Activated CD4-positive, alpha-beta T cell treated with anti-CD3 and anti-CD28 coated beads, Interleukin-2, amount 10 ng/mL, durations not matched to agents 24 days and 14 days (primary cell): Measurements from ENCODE around the gene ESPN. TPM values are rescaled to one million over a fixed set of nuclear protein-coding genes. Genes with fewer than 3 reads are reported as not detected.
A peak's percentile ranks its signal among the peaks of the same experiment; 100 is the strongest.

Source experiments
- DNase-seq: peaks from one replicate; pipeline ENCODE4 v3.0.0; 2022
- H3K27ac Mint-ChIP-seq: one replicate; pipeline ENCODE4 v1.8.0; 2022; ENCODE audit warnings: mild to moderate bottlenecking, mixed read lengths
- H3K27me3 Mint-ChIP-seq: one replicate; pipeline ENCODE4 v1.8.0; 2022; ENCODE audit warnings: mixed read lengths
- H3K36me3 Mint-ChIP-seq: one replicate; pipeline ENCODE4 v1.8.0; 2022; ENCODE audit warnings: low read depth, mild to moderate bottlenecking, mixed read lengths
- H3K4me1 Mint-ChIP-seq: one replicate; pipeline ENCODE4 v1.8.0; 2021; ENCODE audit warnings: mixed read lengths
- H3K4me3 Mint-ChIP-seq: one replicate; pipeline ENCODE4 v1.8.0; 2022; ENCODE audit warnings: mild to moderate bottlenecking, moderate library complexity, mixed read lengths
- H3K9me3 Mint-ChIP-seq: one replicate; pipeline ENCODE4 v1.8.0; 2021; ENCODE audit warnings: mixed read lengths
- intact Hi-C: fragments of 100-400 bp; cut with micrococcal nuclease; formaldehyde crosslinking; loops from one replicate; pipeline ENCODE4 v1.15.1; 2023
- total RNA-seq: library from RNA; stranded (reverse); gene quantifications from 2 replicates; pipeline ENCODE4 v1.2.3, GENCODE V29; 2022

The ESPN gene
- total RNA-seq, 1 donor from 2014 or later = 0.49 TPM

DNA sequence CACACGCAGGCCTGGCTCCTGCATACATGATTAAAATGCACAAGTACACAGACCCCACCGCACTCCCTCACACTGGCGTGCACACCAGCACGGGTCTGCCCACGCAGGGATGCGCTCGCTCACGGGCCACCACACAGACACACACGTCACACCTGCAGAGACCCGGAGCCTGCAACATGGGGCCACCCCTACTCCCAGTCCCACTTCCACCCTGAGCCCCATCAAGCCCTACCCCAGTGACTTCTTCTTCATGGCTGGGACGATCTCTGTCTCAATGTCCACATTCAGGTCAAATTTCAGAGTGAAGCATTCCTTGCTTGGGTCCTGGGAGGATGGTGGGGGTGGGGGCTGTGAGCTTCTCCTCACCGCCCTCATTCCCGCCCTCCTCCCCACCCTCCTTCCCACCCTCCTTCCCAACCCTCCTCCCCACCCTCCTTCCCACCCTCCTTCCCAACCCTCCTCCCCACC lies 50.3 kb downstream of the ESPN start:
- no peak for DNase-seq
- H3K4me1 Mint-ChIP-seq = peaks cover 6% of the 10 kb centered on the region
- H3K36me3 Mint-ChIP-seq = no peaks in the 10 kb centered on the region
- H3K9me3 Mint-ChIP-seq = no peaks in the 10 kb centered on the region
- H3K27me3 Mint-ChIP-seq = peaks cover 2% of the 10 kb centered on the region
- no peak overlapping the region for H3K4me3 Mint-ChIP-seq
- intact Hi-C loops = loop anchor here (1.0 kb wide), 1 partner anchor 8 kb away; no protein-coding TSS in a partner anchor
- no peak overlapping the region for H3K27ac Mint-ChIP-seq

DNA sequence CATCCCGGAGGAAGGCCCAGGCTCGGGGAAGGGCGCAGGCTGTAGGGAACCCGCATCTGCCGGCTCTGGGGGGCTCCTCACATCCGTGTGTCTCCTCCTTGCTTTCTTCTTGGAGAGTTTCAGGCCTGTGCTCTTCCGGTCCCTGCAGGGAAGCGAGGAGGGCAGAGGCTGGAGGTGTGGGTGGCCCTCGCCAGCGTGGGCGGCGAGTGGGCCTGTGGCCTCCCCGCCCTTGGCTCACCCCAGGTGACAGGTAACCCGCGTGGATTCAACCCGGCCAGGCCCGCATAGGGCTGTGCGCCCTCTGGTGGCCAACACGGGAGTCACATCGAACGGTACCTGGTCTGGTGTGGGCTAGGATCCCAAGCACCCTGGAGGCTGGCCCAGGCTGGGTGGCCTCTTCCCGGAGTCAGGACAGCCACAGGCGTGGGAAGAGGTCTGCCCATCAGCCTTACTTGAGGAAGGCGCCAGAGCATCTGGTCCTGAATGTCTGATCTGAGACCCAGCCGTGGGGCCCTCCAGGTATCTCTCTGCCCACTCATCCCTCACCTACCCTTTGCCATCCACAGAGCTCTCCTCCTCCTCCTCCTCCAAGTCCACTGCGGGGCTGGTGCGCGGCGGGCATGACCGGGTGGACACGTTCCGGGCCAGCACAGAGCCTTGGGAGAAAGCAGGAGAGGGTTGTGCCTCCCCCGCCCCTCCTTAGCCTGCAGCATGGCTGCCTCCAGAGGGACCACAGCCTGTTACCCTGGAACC lies 51.0 kb downstream of the ESPN start:
- intact Hi-C loops = loop anchor here (1.0 kb wide), 1 partner anchor 8 kb away; no protein-coding TSS in a partner anchor
- H3K27me3 Mint-ChIP-seq = peaks cover 2% of the 10 kb centered on the region
- DNase-seq = peak; percentile 95
- H3K4me1 Mint-ChIP-seq = peaks cover 6% of the 10 kb centered on the region
- H3K9me3 Mint-ChIP-seq = no peaks in the 10 kb centered on the region
- no peak overlapping the region for H3K27ac Mint-ChIP-seq
- no peak overlapping the region for H3K4me3 Mint-ChIP-seq
- H3K36me3 Mint-ChIP-seq = no peaks in the 10 kb centered on the region

DNA sequence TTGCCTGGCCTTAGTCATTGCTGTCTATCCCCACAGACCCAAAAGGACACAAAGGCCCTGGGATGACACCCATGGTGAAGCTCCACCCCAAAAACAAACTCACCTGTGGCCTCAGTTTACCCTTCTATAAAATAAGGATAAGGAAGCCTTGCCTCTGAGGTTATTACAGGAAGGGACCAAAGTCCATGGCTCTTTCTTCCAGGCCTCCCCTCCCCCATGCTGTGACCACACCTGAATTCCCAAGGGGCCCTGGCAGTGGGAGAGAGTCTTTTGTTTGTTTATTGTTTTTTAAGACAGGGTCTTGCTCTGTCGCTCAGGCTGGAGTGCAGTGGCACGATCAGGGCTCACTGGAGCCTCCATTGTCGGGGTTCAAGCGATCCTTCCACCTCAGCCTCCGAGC lies 51.9 kb downstream of the ESPN start:
- intact Hi-C loops = no loop called here
- H3K4me1 Mint-ChIP-seq = peaks cover 6% of the 10 kb centered on the region
- H3K9me3 Mint-ChIP-seq = no peaks in the 10 kb centered on the region
- DNase-seq = no peak
- no peak overlapping the region for H3K27ac Mint-ChIP-seq
- H3K36me3 Mint-ChIP-seq = no peaks in the 10 kb centered on the region
- peaks cover 3% of the 10 kb centered on the region for H3K27me3 Mint-ChIP-seq
- no peak overlapping the region for H3K4me3 Mint-ChIP-seq

DNA sequence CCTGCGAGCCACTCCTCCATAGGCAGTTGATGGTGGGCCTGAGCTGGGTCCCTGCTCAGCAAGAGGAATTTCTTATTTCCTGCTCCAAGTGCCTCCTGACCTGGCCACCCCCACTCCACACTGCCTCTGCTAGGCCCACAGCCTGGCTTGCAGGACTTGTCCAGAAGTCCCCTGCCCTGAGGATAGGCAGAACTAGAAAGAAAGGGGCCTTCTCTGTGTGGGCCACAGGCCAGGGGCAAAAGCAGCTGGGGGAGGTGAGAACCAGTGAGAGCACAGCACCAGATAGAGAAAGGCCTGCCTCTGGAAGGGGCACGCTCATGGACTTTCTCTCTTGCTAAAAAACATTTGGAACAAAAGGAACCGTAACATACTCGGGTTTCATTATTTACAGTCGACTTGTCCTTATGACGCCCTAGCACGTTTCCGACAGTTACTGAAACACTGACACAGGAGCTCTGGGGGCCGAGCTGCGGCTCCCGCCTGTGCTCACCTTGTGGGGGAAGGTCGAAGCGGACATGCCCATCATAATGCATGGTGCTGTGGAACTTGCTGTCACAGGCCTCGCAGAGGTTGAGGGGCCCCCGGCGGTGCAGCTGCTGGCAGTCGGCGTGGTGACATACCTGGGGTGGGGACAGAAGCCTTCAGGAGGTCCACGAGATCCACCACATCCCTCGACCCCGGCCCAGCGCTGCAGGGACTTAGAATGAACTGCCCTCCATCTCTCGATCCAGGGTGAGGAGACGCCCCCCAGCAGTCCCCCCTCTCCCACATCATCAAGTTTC lies 52.7 kb downstream of the ESPN start:
- H3K27ac Mint-ChIP-seq = no peak overlapping the region
- intact Hi-C loops = no loop called here
- H3K4me3 Mint-ChIP-seq = no peak overlapping the region
- peaks cover 8% of the 10 kb centered on the region for H3K27me3 Mint-ChIP-seq
- peaks cover 6% of the 10 kb centered on the region for H3K4me1 Mint-ChIP-seq
- H3K36me3 Mint-ChIP-seq = no peaks in the 10 kb centered on the region
- H3K9me3 Mint-ChIP-seq = no peaks in the 10 kb centered on the region
- DNase-seq = no peak

DNA sequence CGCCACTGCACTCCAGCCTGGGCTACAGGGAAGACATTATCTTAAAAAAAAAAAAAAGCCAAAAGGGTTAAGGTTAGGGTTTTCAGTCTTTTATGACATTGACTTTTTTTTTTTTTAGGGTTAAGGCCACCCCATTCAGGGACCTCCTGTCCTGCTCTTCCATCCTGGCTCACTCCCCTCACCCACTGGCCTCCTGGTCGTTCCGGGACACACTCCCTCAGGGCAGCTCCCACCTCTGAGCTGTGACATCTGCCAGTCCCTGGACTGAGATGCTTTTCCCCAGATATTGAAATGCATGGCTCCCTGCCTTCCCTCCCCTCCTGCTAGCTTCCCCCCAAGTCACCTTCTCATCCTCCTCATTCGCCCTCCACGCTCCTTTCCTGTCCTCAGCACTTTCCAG lies 57.2 kb downstream of the ESPN start:
- Mint-ChIP-seq H3K36me3 (no peaks in the 10 kb centered on the region), H3K4me1 (peaks cover 7% of the 10 kb centered on the region), H3K9me3 (no peaks in the 10 kb centered on the region), H3K27me3 (peaks cover 35% of the 10 kb centered on the region), H3K27ac (no peak overlapping the region), H3K4me3 (no peak overlapping the region)
- intact Hi-C loops = no loop called here
- DNase-seq = no peak

DNA sequence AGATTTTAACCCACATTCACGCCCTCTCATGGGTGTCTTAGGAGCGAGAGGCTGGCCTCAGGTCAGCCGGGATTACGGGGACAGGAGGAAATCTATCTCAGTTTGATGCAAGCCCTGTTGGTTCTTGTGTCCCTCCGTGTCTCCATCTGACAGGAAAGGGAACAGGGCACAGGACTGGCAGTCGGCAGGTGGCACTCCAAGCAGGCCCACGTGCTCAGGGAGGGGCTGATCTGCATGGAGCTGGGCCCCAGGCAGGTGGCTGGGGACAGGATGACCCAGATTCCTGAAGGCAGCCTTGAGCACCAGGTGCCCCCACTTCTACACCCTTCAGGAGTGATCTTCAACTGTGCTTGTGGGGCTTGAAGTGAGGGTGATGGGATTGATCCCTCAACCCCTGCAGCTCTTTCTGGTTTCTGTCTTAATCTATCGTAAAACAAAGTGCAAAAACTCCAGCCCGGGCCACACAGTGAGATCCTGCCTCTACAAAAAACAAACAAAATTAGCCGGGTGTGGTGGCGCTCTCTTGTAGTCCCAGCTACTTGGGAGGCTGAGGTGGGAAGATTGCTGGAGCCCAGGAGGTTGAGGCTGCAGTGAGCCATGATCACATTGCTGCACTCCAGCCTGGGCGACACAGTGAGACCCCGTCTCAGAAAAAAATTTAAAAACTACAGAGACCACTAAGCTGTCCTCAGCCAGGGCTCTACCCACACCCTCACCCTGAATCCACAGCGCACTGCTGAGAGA lies 58.6 kb downstream of the ESPN start:
- DNase-seq = no peak
- H3K4me3 Mint-ChIP-seq = no peak overlapping the region
- peaks cover 7% of the 10 kb centered on the region for H3K4me1 Mint-ChIP-seq
- peaks cover 37% of the 10 kb centered on the region for H3K27me3 Mint-ChIP-seq
- H3K9me3 Mint-ChIP-seq = no peaks in the 10 kb centered on the region
- intact Hi-C loops = no loop called here
- H3K27ac Mint-ChIP-seq = no peak overlapping the region
- no peaks in the 10 kb centered on the region for H3K36me3 Mint-ChIP-seq

DNA sequence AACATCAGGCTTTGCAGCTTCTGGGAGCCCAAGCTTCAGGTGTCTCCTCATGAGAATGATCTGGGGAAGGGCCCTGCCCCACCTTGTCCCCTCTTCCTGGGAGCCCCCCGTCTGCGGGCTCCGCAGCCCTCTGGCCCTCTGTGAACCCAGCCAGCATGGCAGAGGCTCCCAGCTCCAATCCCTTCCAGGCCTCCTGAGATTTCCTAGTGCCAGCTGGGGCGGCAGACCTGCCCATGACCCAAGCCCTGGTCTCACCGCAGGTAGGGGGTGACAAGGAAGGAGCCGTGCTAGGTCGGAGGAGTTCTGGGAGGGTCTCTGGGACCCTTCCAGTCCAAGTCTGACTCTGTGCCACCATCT lies 59.2 kb downstream of the ESPN start:
- no peaks in the 10 kb centered on the region for H3K9me3 Mint-ChIP-seq
- intact Hi-C loops = no loop called here
- DNase-seq = no peak

DNA sequence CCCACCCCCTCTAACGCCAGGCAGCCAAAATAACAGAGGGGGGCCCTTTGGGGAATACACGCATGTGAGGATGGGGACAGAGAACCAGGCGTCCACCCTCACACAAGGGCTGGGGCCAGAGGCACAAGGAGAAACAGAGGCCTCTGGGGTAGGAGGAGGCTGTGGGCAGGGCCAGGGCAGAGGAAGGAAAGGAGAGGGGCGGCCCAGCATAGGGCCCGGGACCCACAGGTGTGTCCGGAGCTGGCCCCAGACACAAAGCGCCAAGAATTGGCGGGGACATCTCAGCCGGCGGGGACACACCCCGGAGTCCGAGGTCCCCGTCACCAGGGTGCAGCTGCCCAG lies 60.2 kb downstream of the ESPN start:
- no peaks in the 10 kb centered on the region for H3K36me3 Mint-ChIP-seq
- H3K9me3 Mint-ChIP-seq = no peaks in the 10 kb centered on the region
- DNase-seq = no peak
- H3K27ac Mint-ChIP-seq = no peak overlapping the region
- peaks cover 7% of the 10 kb centered on the region for H3K4me1 Mint-ChIP-seq
- no peak overlapping the region for H3K4me3 Mint-ChIP-seq
- H3K27me3 Mint-ChIP-seq = peaks cover 35% of the 10 kb centered on the region
- intact Hi-C loops = loop anchor here (5.0 kb wide), 1 partner anchor 237 kb away; no protein-coding TSS in a partner anchor

More for the DNA sequence above, 59.2 kb downstream of the ESPN start:
- no peak overlapping the region for H3K27ac Mint-ChIP-seq
- H3K4me1 Mint-ChIP-seq = peaks cover 7% of the 10 kb centered on the region
- H3K4me3 Mint-ChIP-seq = no peak overlapping the region
- no peaks in the 10 kb centered on the region for H3K36me3 Mint-ChIP-seq
- peaks cover 37% of the 10 kb centered on the region for H3K27me3 Mint-ChIP-seq

DNA sequence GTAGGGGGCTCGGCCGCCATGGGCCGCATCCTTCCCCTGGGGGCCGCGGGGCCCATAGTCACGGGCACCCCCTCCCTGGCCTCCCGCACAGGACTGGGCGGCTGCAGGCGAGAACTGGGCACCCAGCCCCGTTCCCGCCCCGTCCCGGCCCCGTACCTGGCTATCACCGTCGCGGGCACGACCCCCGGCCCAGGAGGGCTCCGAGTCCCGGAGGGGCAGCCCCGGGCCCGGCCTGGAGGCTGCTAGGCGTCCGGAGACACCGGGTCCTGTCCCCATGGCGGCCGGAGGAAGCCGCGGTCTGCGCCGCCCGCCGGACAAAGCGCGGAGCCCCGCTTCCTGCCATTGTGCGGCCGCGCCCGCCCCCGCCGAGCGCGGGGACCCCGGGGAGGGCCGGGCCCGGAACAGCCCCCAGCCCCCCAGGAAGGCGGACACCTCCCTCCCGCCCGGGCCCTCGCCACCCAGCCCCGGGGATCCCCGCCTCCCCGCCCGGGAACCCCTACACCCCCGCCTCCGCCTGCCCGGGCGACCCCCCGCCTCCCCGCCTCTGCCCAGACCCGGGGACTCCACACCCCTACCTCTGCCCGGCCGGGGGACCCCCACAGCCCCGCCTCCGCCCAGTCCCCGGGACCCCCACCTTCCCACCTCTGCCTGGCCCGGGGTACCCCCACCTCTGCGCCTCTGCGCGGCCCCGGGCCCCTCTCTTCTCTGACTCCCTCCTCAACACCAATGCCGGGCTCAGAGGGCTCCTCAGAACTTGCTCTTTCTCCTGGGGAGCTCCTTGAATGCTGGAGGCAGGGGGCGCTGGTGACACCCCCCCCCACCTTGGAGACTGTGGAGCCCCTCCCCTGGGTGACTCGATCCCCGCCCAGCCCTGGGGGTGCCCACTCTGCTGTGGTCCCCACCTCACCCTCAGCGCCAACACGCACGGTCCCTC lies 60.9 kb downstream of the ESPN start:
- Mint-ChIP-seq H3K27me3 (peaks cover 35% of the 10 kb centered on the region), H3K27ac (no peak overlapping the region), H3K4me1 (peaks cover 7% of the 10 kb centered on the region), H3K4me3 (no peak overlapping the region), H3K36me3 (no peaks in the 10 kb centered on the region), H3K9me3 (no peaks in the 10 kb centered on the region)
- no peak for DNase-seq
- intact Hi-C loops = loop anchor here (1.0 to 5.0 kb wide), 2 partner anchors 161 to 238 kb away; no protein-coding TSS in a partner anchor

DNA sequence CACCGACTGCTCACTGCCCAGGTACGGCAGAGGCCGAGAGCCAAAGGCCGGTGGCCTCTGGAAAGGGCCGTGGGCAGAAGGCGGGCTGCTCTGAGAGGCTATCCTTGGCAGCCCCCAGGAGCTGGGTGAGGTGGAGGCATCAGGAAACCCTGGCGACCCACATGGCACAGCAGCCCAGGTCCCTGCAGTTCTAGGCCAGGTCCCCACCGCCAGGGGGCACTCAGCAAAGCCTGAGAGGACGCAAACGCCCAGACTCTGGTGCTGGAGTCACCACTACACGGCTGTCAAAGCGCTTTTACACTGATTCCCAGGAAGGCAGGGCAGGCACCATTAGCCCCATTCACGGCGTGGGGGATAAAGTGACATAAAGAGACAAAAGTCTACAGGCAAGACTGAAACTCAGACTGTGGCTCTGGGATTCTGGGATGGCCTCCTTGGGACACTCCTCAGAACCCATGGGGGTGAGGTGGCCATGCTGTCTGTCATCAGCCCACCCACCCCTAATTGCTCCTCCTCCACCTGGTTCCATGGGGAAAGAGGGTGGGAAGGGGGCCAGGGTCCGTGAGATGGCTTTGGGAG lies 61.9 kb downstream of the ESPN start:
- no peaks in the 10 kb centered on the region for H3K36me3 Mint-ChIP-seq
- peaks cover 11% of the 10 kb centered on the region for H3K4me1 Mint-ChIP-seq
- H3K9me3 Mint-ChIP-seq = no peaks in the 10 kb centered on the region
- intact Hi-C loops = loop anchor here (1.0 to 5.0 kb wide), 2 partner anchors 160 to 239 kb away; no protein-coding TSS in a partner anchor
- DNase-seq = peak; percentile 96
- no peak overlapping the region for H3K4me3 Mint-ChIP-seq
- H3K27ac Mint-ChIP-seq = no peak overlapping the region
- H3K27me3 Mint-ChIP-seq = peaks cover 33% of the 10 kb centered on the region

DNA sequence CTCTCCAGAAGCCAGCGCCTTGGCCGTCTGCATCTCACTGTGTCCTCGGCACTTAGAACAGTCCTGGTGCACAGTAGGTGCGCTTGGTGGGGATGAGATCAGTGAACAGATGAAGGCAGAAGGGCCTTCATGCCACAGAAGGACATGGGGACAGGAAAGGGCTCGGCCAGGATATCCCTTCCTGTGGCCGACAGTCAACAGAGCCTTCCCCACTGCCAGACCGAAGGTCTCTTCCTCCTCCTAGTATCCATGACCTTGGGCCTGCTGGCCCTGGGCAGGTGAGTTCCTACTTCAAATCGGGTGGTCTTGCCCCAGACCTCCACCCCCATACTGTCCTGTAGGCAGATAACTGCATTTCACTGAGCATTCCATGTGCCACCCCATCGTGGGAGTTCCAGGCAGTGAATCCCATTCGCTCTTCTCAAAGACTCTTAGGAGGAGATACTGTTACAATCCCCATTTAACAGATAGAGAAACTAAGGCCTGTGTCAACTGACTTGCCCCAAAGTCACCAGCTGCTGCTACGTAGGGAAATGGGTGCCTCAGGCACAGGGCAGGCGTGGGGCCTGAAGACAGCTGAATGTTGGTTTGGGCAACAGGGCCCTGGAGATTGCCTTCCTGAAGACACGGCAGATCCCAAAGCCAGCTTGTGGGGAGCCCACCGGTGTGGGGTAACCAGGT lies 63.4 kb downstream of the ESPN start:
- no peak for DNase-seq
- Mint-ChIP-seq H3K9me3 (no peaks in the 10 kb centered on the region), H3K27me3 (peaks cover 23% of the 10 kb centered on the region), H3K36me3 (no peaks in the 10 kb centered on the region), H3K27ac (no peak overlapping the region), H3K4me1 (peaks cover 15% of the 10 kb centered on the region), H3K4me3 (no peak overlapping the region)
- intact Hi-C loops = loop anchor here (5.0 kb wide), 1 partner anchor 241 kb away; no protein-coding TSS in a partner anchor

DNA sequence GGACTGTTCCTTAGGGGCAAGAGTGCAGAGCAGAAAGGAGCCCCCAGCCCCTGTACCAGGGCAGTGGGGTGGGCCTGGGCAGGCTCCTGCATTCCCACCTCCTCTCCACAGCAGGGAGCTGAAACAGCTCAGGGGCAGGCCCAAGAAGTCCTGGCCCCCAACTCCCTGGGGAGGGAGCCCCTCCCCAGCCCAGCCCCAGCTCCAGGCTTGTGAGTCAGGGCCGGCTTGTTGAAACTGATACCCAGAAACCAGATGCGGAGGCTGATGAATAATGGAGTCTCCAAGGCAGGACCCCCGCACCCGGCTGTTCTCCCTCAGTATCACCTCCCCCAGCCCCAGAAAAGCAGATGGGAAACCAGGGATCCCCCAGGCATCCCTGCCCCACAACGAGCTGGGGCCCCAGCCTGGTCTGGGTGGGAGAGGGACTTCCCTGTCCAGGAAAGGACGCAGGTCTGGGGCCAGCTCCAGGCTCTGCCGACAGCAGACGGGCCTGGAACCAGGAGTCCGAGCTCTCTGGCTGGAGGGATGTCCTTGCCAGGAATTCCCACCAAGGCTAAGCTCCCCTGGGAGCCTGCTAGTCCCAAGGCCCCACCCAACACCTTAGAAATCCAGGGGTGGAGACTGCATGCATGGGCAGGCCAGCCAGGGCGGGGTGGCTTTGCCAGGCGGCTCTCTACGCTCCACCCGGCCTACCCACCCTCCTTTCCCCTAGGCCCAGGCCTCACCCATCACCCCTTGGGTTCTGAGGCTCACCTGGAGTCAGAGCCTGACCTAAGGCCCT lies 64.2 kb downstream of the ESPN start:
- intact Hi-C loops = loop anchor here (5.0 kb wide), 1 partner anchor 241 kb away; no protein-coding TSS in a partner anchor
- H3K4me3 Mint-ChIP-seq = no peak overlapping the region
- peaks cover 21% of the 10 kb centered on the region for H3K27me3 Mint-ChIP-seq
- no peak for DNase-seq
- H3K27ac Mint-ChIP-seq = no peak overlapping the region
- H3K4me1 Mint-ChIP-seq = peaks cover 18% of the 10 kb centered on the region
- H3K9me3 Mint-ChIP-seq = no peaks in the 10 kb centered on the region
- H3K36me3 Mint-ChIP-seq = no peaks in the 10 kb centered on the region
